Activated T-cell treated with anti-CD3 and anti-CD28 coated beads, Interleukin-2, amount 50 U/mL, for 24 hours (primary cell): ENCODE results near the gene HOXA1.

Experiments used
- DNase-seq: peaks from one replicate; pipeline ENCODE4 v3.0.0-alpha.2; 2020
- H3K27ac Mint-ChIP-seq: 2 replicates; pipeline ENCODE4 v1.8.0; 2020; ENCODE audit warnings: mild to moderate bottlenecking, mixed read lengths
- H3K27me3 Mint-ChIP-seq: 2 replicates; pipeline ENCODE4 v1.8.0; 2020; ENCODE audit warnings: mixed read lengths
- H3K36me3 Mint-ChIP-seq: 2 replicates; pipeline ENCODE4 v1.8.0; 2020; ENCODE audit warnings: low read depth, mixed read lengths
- H3K4me1 Mint-ChIP-seq: 2 replicates; pipeline ENCODE4 v1.8.0; 2020; ENCODE audit warnings: low read depth, mixed read lengths
- H3K4me3 Mint-ChIP-seq: 2 replicates; pipeline ENCODE4 v1.8.0; 2020; ENCODE audit warnings: mild to moderate bottlenecking, moderate library complexity, mixed read lengths
- H3K9me3 Mint-ChIP-seq: 2 replicates; pipeline ENCODE4 v1.8.0; 2020; ENCODE audit warnings: mixed read lengths

HOXA1 gene

GRCh38 chr7:27097686-27098577 lies 2.1 kb upstream of the HOXA1 start:
- Mint-ChIP-seq H3K9me3 (no peaks in the 10 kb centered on the region), H3K4me1 (peaks cover 43% of the 10 kb centered on the region), H3K4me3 (peak overlapping the region; percentile 73), H3K27ac (no peak overlapping the region), H3K36me3 (no peaks in the 10 kb centered on the region), H3K27me3 (peaks cover 92% of the 10 kb centered on the region)
- DNase-seq, result no peak

GRCh38 chr7:27096768-27097514 lies 1.1 kb upstream of the HOXA1 start:
- Mint-ChIP-seq H3K4me3 (peak overlapping the region; percentile 73), H3K36me3 (no peaks in the 10 kb centered on the region), H3K27me3 (peaks cover 92% of the 10 kb centered on the region), H3K9me3 (no peaks in the 10 kb centered on the region), H3K27ac (no peak overlapping the region), H3K4me1 (peaks cover 35% of the 10 kb centered on the region)
- DNase-seq, result no peak

DNA sequence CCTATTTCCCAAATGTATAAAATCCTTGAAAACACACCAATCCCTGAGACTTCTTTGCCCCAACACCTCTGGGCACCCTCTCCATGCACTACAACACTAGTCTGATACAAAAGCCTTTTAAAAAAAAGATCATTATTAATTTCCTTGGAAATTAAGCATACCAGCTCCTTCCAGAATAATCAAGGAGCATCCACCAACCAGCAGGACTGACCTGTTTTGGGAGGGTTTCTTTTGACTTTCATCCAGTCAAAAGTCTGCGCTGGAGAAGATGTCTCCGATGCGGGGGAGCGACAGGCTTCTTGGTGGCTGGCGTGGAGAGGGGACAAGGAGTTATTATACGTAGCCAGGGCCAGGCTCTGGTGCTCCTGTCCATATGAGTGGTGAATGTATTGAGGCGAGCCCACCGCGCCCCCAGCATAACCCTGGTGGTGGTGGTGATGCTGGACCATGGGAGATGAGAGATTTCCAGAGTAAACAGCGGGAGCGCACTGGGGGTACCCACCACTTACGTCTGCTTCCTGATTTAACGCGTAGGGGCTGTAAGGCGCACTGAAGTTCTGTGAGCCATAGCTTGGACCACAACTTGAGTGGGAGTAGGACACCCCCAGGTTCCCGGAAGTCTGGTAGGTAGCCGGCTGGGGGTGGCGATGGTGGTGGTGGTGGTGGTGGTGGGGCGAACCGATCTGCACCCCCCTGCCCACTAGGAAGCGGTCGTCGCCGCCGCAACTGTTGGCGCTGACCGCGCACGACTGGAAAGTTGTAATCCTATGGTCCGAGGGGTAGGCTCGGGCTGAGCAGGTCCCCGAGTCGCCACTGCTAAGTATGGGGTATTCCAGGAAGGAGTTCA lies 527 bp downstream of the HOXA1 start:
- DNase-seq, result no peak
- peak overlapping the region; percentile 73 for H3K4me3 Mint-ChIP-seq
- H3K27ac Mint-ChIP-seq, result no peak overlapping the region
- H3K9me3 Mint-ChIP-seq, result no peaks in the 10 kb centered on the region
- peaks cover 31% of the 10 kb centered on the region for H3K4me1 Mint-ChIP-seq
- H3K27me3 Mint-ChIP-seq, result peaks cover 92% of the 10 kb centered on the region
- H3K36me3 Mint-ChIP-seq, result no peaks in the 10 kb centered on the region

DNA sequence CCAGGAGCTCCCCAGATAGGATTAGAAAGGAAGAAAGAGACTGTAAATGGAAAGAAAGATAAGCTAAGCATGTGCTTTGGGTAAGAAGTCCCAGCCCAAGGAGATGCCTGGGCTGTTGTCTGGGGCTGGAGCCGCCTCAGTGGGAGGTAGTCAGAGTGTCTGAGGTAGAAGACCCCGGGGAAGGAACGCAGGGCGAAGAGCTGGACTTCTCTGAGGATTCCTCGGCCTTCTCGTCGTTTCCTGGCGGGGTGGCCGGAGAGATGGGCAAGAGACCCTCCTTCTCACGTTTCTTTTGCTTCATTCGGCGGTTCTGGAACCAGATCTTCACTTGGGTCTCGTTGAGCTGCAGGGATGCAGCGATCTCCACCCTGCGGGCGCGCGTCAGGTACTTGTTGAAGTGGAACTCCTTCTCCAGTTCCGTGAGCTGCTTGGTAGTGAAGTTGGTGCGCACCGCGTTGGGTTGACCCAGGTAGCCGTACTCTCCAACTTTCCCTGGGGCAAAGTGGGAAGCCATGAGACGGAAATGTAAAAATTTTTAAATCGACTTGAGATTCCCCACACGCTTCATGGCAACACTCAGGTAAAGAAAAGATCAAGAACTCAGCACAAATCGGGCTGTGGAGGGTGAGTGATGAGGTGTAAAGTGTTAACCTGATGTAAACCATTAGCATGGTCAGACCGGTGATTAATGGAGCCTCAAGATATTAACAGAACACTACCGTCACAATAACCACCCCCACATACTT lies 1.3 kb downstream of the HOXA1 start:
- Mint-ChIP-seq H3K4me3 (no peak overlapping the region), H3K9me3 (no peaks in the 10 kb centered on the region), H3K36me3 (no peaks in the 10 kb centered on the region), H3K27me3 (peaks cover 93% of the 10 kb centered on the region), H3K27ac (no peak overlapping the region), H3K4me1 (peaks cover 31% of the 10 kb centered on the region)
- no peak for DNase-seq

- Mint-ChIP-seq H3K36me3 (no peaks in the 10 kb centered on the region), H3K27me3 (peaks cover 93% of the 10 kb centered on the region), H3K4me1 (peaks cover 27% of the 10 kb centered on the region), H3K4me3 (no peak overlapping the region), H3K27ac (no peak overlapping the region), H3K9me3 (no peaks in the 10 kb centered on the region)
- DNase-seq, result no peak
These were observed 2.5 kb downstream of the HOXA1 start for GRCh38 chr7:27093184-27093895.

- DNase-seq, result no peak
- Mint-ChIP-seq H3K4me3 (no peak overlapping the region), H3K27ac (no peak overlapping the region), H3K4me1 (peaks cover 25% of the 10 kb centered on the region), H3K9me3 (no peaks in the 10 kb centered on the region), H3K27me3 (peaks cover 92% of the 10 kb centered on the region), H3K36me3 (no peaks in the 10 kb centered on the region)
These were observed 3.0 kb downstream of the HOXA1 start for GRCh38 chr7:27092819-27093110.

DNA sequence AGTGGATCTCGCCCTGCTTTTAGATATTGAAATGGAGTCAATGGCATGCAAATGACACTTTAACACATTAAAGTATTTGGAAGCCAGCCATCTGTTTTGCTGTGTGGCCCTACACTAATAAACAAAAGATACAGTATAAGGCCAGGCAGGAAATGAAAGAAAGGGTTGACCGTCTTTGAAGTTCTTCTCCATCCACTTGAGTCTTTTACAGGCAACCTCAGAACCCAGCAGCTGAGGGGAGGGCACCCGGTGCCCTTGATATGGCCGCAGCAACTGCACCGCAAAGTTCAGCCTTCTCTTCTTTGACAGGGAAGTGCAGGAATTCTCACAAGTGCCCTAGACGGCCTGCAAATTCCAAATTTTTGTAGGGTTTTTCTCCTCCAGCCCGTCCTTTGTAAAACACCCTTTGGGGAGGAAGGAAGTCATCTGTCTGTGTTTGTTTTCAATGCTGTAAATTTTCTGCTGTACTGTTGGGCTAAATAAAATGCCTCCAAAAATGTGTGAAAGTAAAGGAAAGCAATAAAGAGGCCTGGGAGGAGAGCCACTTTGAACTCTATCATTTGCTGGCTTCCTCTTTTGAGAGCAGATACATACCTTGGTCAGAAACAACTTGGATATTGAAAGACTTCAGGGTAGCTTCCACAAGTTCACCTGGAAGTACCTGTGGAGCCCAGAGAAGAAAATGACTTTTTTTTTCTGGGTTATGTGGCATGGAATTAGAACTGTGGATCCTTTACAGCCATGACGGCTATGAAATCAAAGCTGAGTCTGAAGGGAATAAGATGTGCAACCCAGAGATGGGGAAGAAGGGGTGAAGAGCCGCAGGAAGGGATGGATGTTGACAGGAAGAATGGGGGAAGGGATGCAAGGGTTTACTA lies 3.6 kb downstream of the HOXA1 start:
- DNase-seq, result no peak
- peaks cover 25% of the 10 kb centered on the region for H3K4me1 Mint-ChIP-seq
- H3K9me3 Mint-ChIP-seq, result no peaks in the 10 kb centered on the region
- no peak overlapping the region for H3K4me3 Mint-ChIP-seq
- H3K27me3 Mint-ChIP-seq, result peaks cover 92% of the 10 kb centered on the region
- H3K36me3 Mint-ChIP-seq, result no peaks in the 10 kb centered on the region
- no peak overlapping the region for H3K27ac Mint-ChIP-seq

GRCh38 chr7:27091105-27091504 lies 4.7 kb downstream of the HOXA1 start:
- H3K27ac Mint-ChIP-seq, result no peak overlapping the region
- no peak for DNase-seq
- H3K4me1 Mint-ChIP-seq, result peaks cover 20% of the 10 kb centered on the region
- H3K4me3 Mint-ChIP-seq, result no peak overlapping the region
- no peaks in the 10 kb centered on the region for H3K36me3 Mint-ChIP-seq
- peaks cover 90% of the 10 kb centered on the region for H3K27me3 Mint-ChIP-seq
- H3K9me3 Mint-ChIP-seq, result no peaks in the 10 kb centered on the region

DNA sequence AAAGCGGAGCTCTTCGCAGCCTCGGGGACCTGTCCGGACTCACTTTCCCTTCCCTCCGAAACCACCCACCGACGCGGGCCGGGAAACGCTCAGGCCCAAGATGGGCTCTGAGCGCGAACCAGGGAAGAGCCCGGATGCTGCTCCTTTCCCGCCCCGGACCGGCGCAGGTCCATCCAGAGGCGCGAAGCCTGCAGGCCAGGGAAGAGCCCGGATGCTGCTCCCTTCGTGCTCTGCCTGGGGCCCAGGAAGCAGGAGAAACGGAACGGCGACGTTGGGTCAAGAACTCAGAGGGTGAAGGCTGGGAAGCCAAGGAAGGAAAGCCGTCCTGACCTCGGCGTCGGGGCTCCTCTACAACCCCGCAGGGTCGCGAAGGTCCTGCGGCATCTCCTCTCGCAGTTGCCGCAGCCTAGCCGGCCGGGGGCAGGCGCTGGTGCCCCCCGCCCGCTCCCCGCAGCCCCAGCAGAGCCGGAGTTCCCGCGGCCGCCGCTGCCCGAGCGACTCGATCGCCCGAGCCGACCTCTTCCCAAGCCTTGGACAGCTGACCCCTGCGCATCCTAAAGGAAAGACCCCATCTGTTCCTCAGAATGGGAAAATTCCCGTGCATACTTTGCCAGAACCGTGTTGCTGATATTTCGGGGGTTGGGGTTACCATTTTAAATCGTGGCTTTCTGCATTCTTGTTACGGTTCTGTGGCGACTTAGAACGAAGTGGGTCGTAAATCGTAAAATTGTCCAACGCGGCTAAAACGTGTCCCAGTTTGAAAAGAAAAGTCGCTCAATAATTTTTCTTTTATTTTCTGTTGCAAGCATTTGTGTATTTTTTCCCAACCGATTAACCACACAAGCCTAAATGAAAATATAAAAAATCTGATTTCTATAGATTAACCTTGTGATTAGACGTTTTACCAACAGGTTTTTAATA lies 7.5 kb downstream of the HOXA1 start:
- H3K27me3 Mint-ChIP-seq, result peaks cover 76% of the 10 kb centered on the region
- peak overlapping the region; percentile 31 for H3K4me3 Mint-ChIP-seq
- no peak overlapping the region for H3K27ac Mint-ChIP-seq
- no peaks in the 10 kb centered on the region for H3K36me3 Mint-ChIP-seq
- peaks cover 10% of the 10 kb centered on the region for H3K4me1 Mint-ChIP-seq
- no peaks in the 10 kb centered on the region for H3K9me3 Mint-ChIP-seq
- DNase-seq, result no peak

- H3K27me3 Mint-ChIP-seq, result peaks cover 30% of the 10 kb centered on the region
- no peak overlapping the region for H3K4me3 Mint-ChIP-seq
- no peak overlapping the region for H3K27ac Mint-ChIP-seq
- H3K9me3 Mint-ChIP-seq, result no peaks in the 10 kb centered on the region
- peaks cover 10% of the 10 kb centered on the region for H3K4me1 Mint-ChIP-seq
- no peaks in the 10 kb centered on the region for H3K36me3 Mint-ChIP-seq
- no peak for DNase-seq
These were observed 12.2 kb downstream of the HOXA1 start for GRCh38 chr7:27083646-27084045.

- no peaks in the 10 kb centered on the region for H3K4me1 Mint-ChIP-seq
- no peaks in the 10 kb centered on the region for H3K9me3 Mint-ChIP-seq
- no peak for DNase-seq
- peaks cover 17% of the 10 kb centered on the region for H3K27me3 Mint-ChIP-seq
- no peak overlapping the region for H3K27ac Mint-ChIP-seq
- no peaks in the 10 kb centered on the region for H3K36me3 Mint-ChIP-seq
- H3K4me3 Mint-ChIP-seq, result no peak overlapping the region
These were observed 13.6 kb downstream of the HOXA1 start for GRCh38 chr7:27082171-27082570.

- H3K4me1 Mint-ChIP-seq, result no peaks in the 10 kb centered on the region
- peaks cover 11% of the 10 kb centered on the region for H3K27me3 Mint-ChIP-seq
- DNase-seq, result no peak
- H3K36me3 Mint-ChIP-seq, result no peaks in the 10 kb centered on the region
- H3K27ac Mint-ChIP-seq, result no peak overlapping the region
- H3K4me3 Mint-ChIP-seq, result no peak overlapping the region
- no peaks in the 10 kb centered on the region for H3K9me3 Mint-ChIP-seq
These were observed 14.9 kb downstream of the HOXA1 start for GRCh38 chr7:27080844-27081436.
